NCI-H1694 treated with DMSO at 0.1 percent for 48 hours (cell line): ENCODE measurements around the gene PPP1R10.
A peak's percentile ranks its signal among the peaks of the same experiment; 100 is the strongest.

ENCODE experiments used
- DNase-seq: peaks from one replicate; lab custom pipeline; 2025; lab: John Stamatoyannopoulos, UW

PPP1R10 gene

DNA sequence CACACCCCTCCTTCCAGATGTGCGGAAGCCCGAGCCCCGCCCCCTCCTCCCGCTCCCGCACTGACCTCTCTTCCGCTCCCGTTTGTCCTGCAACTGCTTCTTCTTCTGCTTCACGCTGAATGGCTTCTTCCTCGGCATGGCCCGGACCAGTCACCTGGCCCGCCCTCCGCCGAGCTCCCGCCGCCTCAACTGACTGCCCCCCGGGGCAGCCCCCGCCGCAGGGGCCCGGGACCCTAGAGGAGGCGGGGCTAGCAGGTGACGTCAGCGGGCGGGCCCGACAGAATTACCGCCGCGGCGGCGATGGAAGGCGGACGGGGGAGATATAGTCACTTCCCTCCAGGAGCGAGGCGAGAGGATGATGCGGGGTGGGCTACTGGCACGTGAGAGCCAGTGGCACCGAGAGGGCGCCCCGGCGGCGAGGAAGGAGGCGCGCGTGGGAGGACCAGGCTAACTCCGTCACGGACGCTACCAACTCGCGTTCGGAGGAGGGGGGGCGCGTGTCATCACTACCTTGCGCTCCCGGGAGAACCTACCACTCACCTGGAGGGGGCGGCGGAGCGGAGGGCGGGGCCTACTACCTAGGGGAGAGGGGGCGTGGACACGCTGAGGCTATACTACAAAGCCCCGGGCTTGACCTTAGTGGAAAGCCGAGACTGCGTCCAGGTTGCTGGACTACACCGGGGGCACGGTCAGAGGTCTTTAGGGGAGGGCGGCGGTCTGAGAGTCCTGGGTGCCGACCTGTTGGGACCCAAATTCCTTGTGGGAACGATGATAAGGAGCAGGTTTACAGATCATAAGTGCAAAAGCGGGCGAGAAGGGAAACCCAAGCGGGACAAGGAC, 60.8 kb downstream of the PPP1R10 start, which contains the start of gene GNL1:
Gene GNL1 (minus strand): TSS at position 424 of the 840 bp plus-strand sequence. CDS start 286 bp downstream, at position 138.
- DNase-seq: peak; percentile 29

DNA sequence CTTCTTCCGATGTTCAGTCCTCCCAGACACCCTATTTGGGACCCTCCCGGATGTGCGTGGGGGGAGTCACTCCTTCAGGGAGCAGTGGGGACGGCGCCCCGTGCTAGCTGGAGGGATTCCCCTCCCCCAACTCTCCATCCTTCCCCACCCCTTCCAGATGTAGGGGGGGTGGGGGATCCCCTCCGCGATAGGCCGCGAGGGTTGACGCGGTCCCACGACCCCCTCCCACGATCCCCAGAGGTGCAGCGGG, 61.3 kb downstream of the PPP1R10 start:
- DNase-seq: no peak

DNA sequence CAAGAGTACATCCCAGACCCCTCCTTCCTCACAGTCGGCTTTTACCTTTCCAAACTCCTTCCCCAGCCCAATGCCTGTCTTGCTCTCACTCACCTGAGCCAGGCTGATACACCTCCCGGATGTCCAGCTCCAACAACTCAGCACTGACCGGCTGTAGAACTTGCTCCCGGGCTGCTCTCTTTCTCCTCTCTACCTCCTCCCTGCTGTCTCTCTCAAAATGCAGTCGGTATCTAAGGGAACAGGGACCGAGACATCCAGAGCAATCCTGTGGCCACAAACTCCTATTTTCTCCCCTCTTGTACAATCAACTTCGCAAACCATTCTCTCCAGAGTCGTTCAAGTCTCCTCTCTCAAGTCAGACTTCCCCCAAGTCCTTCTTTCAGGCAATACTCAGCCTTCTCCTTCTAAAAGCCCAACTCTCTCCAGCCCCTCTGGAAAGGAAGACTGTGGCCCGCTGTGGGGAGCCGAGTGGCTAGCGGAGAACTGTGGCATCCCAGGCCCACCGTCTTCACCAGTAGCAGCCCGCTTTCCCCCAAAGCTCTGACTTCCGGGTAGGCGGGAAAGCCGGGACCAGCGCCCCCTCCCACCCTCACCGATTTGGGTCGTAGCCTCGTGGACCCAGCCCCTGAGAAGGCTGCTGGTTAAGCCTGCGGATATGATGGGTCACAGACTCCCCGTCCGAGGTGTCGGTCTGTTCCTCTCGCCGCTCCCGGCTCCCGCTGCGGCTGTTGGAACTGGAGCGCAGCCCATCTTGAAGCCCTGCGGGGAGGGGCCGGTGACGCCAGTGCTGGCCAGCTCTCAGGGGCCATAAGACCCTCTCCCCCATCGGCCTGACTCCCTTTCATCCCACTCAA, 61.9 kb downstream of the PPP1R10 start:
- DNase-seq: no peak

DNA sequence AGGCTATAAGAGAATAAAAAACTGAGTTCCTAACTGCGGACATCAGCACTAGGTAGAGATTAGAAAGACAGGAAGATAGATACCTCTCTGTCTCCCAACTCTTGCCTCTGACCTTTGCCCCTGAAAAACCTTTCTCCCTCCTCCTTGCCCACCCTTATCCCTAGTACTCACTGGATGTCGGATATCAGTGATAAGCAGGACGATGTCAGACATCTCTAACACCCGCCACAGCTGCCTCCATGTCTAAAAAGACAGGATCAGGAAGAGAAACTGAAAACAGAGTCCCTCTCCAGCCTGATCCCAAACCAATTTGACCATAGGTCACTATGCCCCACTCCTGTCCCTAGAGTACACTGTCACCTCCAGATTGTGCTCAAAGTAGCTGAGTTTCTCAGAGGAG, 62.6 kb downstream of the PPP1R10 start:
- DNase-seq: no peak
